AG09319 (cell line): ENCODE data around the gene MSL2.
"Not testable (repeated sequence)": the region's sequence is repeated elsewhere in the genome, so short reads cannot be mapped to it uniquely, and the experiment has no call there.

Experiments
- DNase-seq: peaks from one replicate; pipeline ENCODE4 v3.0.0-alpha.2; 2010; ENCODE audit warnings: low read depth; ENCODE audit errors: extremely low read depth
- CTCF ChIP-seq: IDR thresholded peaks from 2 replicates; pipeline ENCODE4 v1.5.1; 2011; ENCODE audit warnings: low read depth, mild to moderate bottlenecking, inconsistent platforms, low read length, moderate library complexity

Gene MSL2

GRCh38 chr3:136232413-136232812 lies 36.3 kb upstream of the MSL2 start:
- DNase-seq, result no peak
- no peak for TF ChIP-seq CTCF

GRCh38 chr3:136222746-136223145 lies 26.6 kb upstream of the MSL2 start:
- DNase-seq, result not testable (repeated sequence)

GRCh38 chr3:136211547-136211946 lies 15.4 kb upstream of the MSL2 start:
- TF ChIP-seq CTCF, result no peak
- DNase-seq, result no peak

- TF ChIP-seq CTCF, result no peak
- DNase-seq, result no peak
These were observed 13.8 kb upstream of the MSL2 start for GRCh38 chr3:136209921-136210320.

GRCh38 chr3:136207489-136208115 lies 11.5 kb upstream of the MSL2 start:
- no peak for DNase-seq
- TF ChIP-seq CTCF, result no peak

- not testable (repeated sequence) for DNase-seq
These were observed 3.1 kb upstream of the MSL2 start for GRCh38 chr3:136199219-136199618.

GRCh38 chr3:136198462-136199078 lies 2.4 kb upstream of the MSL2 start:
- DNase-seq, result not testable (repeated sequence)

- no peak for DNase-seq
- TF ChIP-seq CTCF, result no peak
These were observed 1.1 kb upstream of the MSL2 start for GRCh38 chr3:136197159-136197793.
